ENCODE measurements around the gene WDPCP. TPM values are rescaled to one million over a fixed set of nuclear protein-coding genes. Genes with fewer than 3 reads are reported as not detected.
"Not testable (repeated sequence)": the region's sequence is repeated elsewhere in the genome, so short reads cannot be mapped to it uniquely, and the experiment has no call there.

WDPCP gene
- total and polyA plus RNA-seq, 10 of the 15 experiments (the other 5 are each of a cell fraction or from before 2014, with no cell fraction given), result 2.1 to 7.9 (median 4.6) TPM

GRCh38 chr2:63287956-63288355 is 300.3 kb downstream of the WDPCP start:
- no peak overlapping the region for H2AFZ ChIP-seq (ENCODE audit: control insufficient read depth, low read depth, low read length)
- H4K20me1 ChIP-seq (ENCODE audit: control insufficient read depth, insufficient read depth), result no peaks in the 10 kb centered on the region
- WGBS (ENCODE audit: insufficient coverage, insufficient replicate concordance, low lambda C conversion rate, missing lambda C conversion rate), result 92% methylated on average over 1 of the region's 1 CpG
- no peaks in the 10 kb centered on the region for H3K36me3 ChIP-seq (ENCODE audit: control insufficient read depth in 2 of 2, insufficient read depth in 2 of 2, low read length in 1 of 2)
- ATAC-seq, result no peak
- no peak for FAIRE-seq
- H3K4me2 ChIP-seq (ENCODE audit: control insufficient read depth, insufficient read depth), result no peak overlapping the region
- H3K4me3 ChIP-seq, result no peak overlapping the region
- DNase-seq (ENCODE audit: low read depth, low spot score), result no peak
- intact Hi-C loops (cut with micrococcal nuclease; ENCODE audit: unreplicated experiment) (no loop called here), in situ Hi-C loops (cut with MboI) (no loop called here)
- BruUV-seq (replicated peaks), result no TSS peak
- no peaks in the 10 kb centered on the region for H3K79me2 ChIP-seq (ENCODE audit: control insufficient read depth, insufficient read depth, low read length)
- TF ChIP-seq EZH2 (IDR thresholded peaks at IDR 0.05; ENCODE audit: borderline replicate concordance, control insufficient read depth, low read depth, low read length), result no peak
- no peak for TF ChIP-seq CHD4 (IDR thresholded peaks at IDR 0.05)
- no peak for TF ChIP-seq JUNB (IDR thresholded peaks at IDR 0.05)
- no peak for TF ChIP-seq NFYB (IDR thresholded peaks at IDR 0.05; ENCODE audit: insufficient read depth, low read depth, low read length)
- no peak for TF ChIP-seq RAD51 (IDR thresholded peaks at IDR 0.05)
- TF ChIP-seq WRNIP1 (IDR thresholded peaks at IDR 0.05; ENCODE audit: borderline replicate concordance, low read depth, low read length), result no peak
- TF ChIP-seq KDM1A (IDR thresholded peaks at IDR 0.05; ENCODE audit: borderline replicate concordance), result no peak
- TF ChIP-seq ZBTB4 (CRISPR knock-in tag; IDR thresholded peaks at IDR 0.05), result no peak
- TF ChIP-seq, protein P1, sequence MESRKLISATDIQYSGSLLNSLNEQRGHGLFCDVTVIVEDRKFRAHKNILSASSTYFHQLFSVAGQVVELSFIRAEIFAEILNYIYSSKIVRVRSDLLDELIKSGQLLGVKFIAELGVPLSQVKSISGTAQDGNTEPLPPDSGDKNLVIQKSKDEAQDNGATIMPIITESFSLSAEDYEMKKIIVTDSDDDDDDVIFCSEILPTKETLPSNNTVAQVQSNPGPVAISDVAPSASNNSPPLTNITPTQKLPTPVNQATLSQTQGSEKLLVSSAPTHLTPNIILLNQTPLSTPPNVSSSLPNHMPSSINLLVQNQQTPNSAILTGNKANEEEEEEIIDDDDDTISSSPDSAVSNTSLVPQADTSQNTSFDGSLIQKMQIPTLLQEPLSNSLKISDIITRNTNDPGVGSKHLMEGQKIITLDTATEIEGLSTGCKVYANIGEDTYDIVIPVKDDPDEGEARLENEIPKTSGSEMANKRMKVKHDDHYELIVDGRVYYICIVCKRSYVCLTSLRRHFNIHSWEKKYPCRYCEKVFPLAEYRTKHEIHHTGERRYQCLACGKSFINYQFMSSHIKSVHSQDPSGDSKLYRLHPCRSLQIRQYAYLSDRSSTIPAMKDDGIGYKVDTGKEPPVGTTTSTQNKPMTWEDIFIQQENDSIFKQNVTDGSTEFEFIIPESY (IDR thresholded peaks at IDR 0.05), result no peak
- no peak for TF ChIP-seq TARDBP (IDR thresholded peaks at IDR 0.05; ENCODE audit: borderline replicate concordance)
- no peak for TF ChIP-seq E2F4 (IDR thresholded peaks at IDR 0.05; ENCODE audit: low read depth, low read length)
- TF ChIP-seq NR2F1 (conservative IDR thresholded peaks at IDR 0.05), result no peak
- TF ChIP-seq RAD21 (IDR thresholded peaks at IDR 0.05; ENCODE audit: insufficient read depth, low read depth, low read length), result no peak
- H3K9me3 ChIP-seq (replicated peaks; ENCODE audit: control insufficient read depth, insufficient read depth, low read length), result no peaks in the 10 kb centered on the region; the same call in 1 of the 3 replicates
- no peaks in the 10 kb centered on the region for H3K4me1 ChIP-seq (ENCODE audit: control insufficient read depth, insufficient read depth, low read length)
- ChIA-PET CTCF (no interaction called here), RAD21 (ENCODE audit: unreplicated experiment) (no interaction called here), POLR2A (no interaction called here), SMC1A (ENCODE audit: uncharacterized antibody, unreplicated experiment) (no interaction called here)
- H3K9ac ChIP-seq (ENCODE audit: control insufficient read depth, insufficient read depth, low read length), result no peak overlapping the region
- H3K27me3 ChIP-seq (replicated peaks in 1 of 2; ENCODE audit: control insufficient read depth in 2 of 2, insufficient read depth in 2 of 2, low read length in 1 of 2), result no peaks in the 10 kb centered on the region
- no peak overlapping the region for H3K27ac ChIP-seq (ENCODE audit: control insufficient read depth, insufficient read depth)

DNA sequence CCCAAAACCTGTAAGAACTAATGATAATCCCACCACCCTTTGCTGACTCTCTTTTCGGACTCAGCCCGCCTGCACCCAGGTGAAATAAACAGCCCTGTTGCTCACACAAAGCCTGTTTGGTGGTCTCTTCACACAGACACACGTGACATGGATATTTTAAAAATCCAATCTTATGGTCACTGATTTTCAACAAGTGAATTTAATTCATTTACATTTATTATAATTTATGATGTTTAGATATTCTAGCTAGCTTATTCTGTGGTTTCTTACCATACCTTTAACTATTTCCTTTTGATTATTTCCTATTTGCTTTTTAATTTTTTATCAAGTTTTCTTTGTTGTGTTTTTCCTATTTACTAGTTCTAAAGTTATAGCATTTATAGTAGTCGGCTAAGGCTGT is 301.8 kb downstream of the WDPCP start:
- POLR2A ChIA-PET; H4K20me1 ChIP-seq (ENCODE audit: control insufficient read depth, insufficient read depth): not testable (repeated sequence)
- WGBS (ENCODE audit: insufficient coverage, insufficient replicate concordance, low lambda C conversion rate, missing lambda C conversion rate), result 71% methylated on average over 4 of the region's 4 CpGs

More for the DNA sequence above, 301.8 kb downstream of the WDPCP start:
- in situ Hi-C loops (cut with MboI); CTCF ChIA-PET; H3K9me3 ChIP-seq (replicated peaks; ENCODE audit: control insufficient read depth, insufficient read depth, low read length); H2AFZ ChIP-seq (ENCODE audit: control insufficient read depth, low read depth, low read length); intact Hi-C loops (cut with micrococcal nuclease; ENCODE audit: unreplicated experiment); FAIRE-seq; H3K36me3 ChIP-seq (ENCODE audit: control insufficient read depth in 2 of 2, insufficient read depth in 2 of 2, low read length in 1 of 2); H3K4me2 ChIP-seq (ENCODE audit: control insufficient read depth, insufficient read depth); SMC1A ChIA-PET (ENCODE audit: uncharacterized antibody, unreplicated experiment); H3K4me1 ChIP-seq (ENCODE audit: control insufficient read depth, insufficient read depth, low read length); DNase-seq (ENCODE audit: low read depth, low spot score); ATAC-seq; H3K4me3 ChIP-seq; H3K27ac ChIP-seq (ENCODE audit: control insufficient read depth, insufficient read depth); BruUV-seq (replicated peaks); H3K9ac ChIP-seq (ENCODE audit: control insufficient read depth, insufficient read depth, low read length); H3K27me3 ChIP-seq (replicated peaks in 1 of 2; ENCODE audit: control insufficient read depth in 2 of 2, insufficient read depth in 2 of 2, low read length in 1 of 2); H3K79me2 ChIP-seq (ENCODE audit: control insufficient read depth, insufficient read depth, low read length); RAD21 ChIA-PET (ENCODE audit: unreplicated experiment): not testable (repeated sequence)
